GM18867 (cell line): ENCODE results near the gene PPP1R26.
"Not testable (repeated sequence)": the region's sequence is repeated elsewhere in the genome, so short reads cannot be mapped to it uniquely, and the experiment has no call there.

Source experiments
- ATAC-seq: cut with Tn5 transposase; IDR thresholded peaks from one replicate; pipeline ENCODE4 v1.9.1; 2021; ENCODE audit warnings: mild to moderate bottlenecking, moderate library complexity; ENCODE audit not compliant: unreplicated experiment

The PPP1R26 gene

GRCh38 chr9:135479469-135480052, at the start of gene PPP1R26:
Gene PPP1R26, plus strand, starts transcription at chr9:135479782. Its CDS starts 4,729 bp downstream, at chr9:135484511.
- no peak for ATAC-seq

- no peak for ATAC-seq
Observed at GRCh38 chr9:135437259-135437658, 42.3 kb upstream of the PPP1R26 start.

GRCh38 chr9:135437696-135438095, 41.9 kb upstream of the PPP1R26 start:
- ATAC-seq, result not testable (repeated sequence)

GRCh38 chr9:135438581-135439232, 40.9 kb upstream of the PPP1R26 start:
- not testable (repeated sequence) for ATAC-seq

GRCh38 chr9:135439514-135439913, 40.1 kb upstream of the PPP1R26 start:
- not testable (repeated sequence) for ATAC-seq

GRCh38 chr9:135439916-135440315, 39.7 kb upstream of the PPP1R26 start:
- no peak for ATAC-seq

- ATAC-seq, result no peak
Observed at GRCh38 chr9:135440620-135441019, 39.0 kb upstream of the PPP1R26 start.

GRCh38 chr9:135441105-135442071, 38.2 kb upstream of the PPP1R26 start:
- not testable (repeated sequence) for ATAC-seq

- no peak for ATAC-seq
Observed at GRCh38 chr9:135442075-135442474, 37.5 kb upstream of the PPP1R26 start.

- ATAC-seq, result no peak
Observed at GRCh38 chr9:135443797-135444425, 35.7 kb upstream of the PPP1R26 start.

GRCh38 chr9:135447126-135447525, 32.5 kb upstream of the PPP1R26 start:
- no peak for ATAC-seq

- ATAC-seq, result no peak
Observed at GRCh38 chr9:135448663-135449100, 30.9 kb upstream of the PPP1R26 start.

- not testable (repeated sequence) for ATAC-seq
Observed at GRCh38 chr9:135449532-135449931, 30.1 kb upstream of the PPP1R26 start.

- no peak for ATAC-seq
Observed at GRCh38 chr9:135450956-135451355, 28.6 kb upstream of the PPP1R26 start.

- not testable (repeated sequence) for ATAC-seq
Observed at GRCh38 chr9:135451909-135452308, 27.7 kb upstream of the PPP1R26 start.

- no peak for ATAC-seq
Observed at GRCh38 chr9:135454737-135455136, 24.8 kb upstream of the PPP1R26 start.

- no peak for ATAC-seq
Observed at GRCh38 chr9:135455401-135456030, 24.1 kb upstream of the PPP1R26 start.

- ATAC-seq, result no peak
Observed at GRCh38 chr9:135456436-135457104, 23.0 kb upstream of the PPP1R26 start.

GRCh38 chr9:135458478-135458877, 21.1 kb upstream of the PPP1R26 start:
- ATAC-seq, result not testable (repeated sequence)

GRCh38 chr9:135461936-135462335, 17.6 kb upstream of the PPP1R26 start:
- no peak for ATAC-seq
